HCT116 (cell line): ENCODE results near the gene PC. TPM values are rescaled to one million over a fixed set of nuclear protein-coding genes. Genes with fewer than 3 reads are reported as not detected.

Experiments
- ATAC-seq: fragments of 200-7000 bp; cut with Tn5 transposase; 2 replicates; pipeline ENCODE4 v1.9.1; 2020; ENCODE audit warnings: mild to moderate bottlenecking, moderate library complexity
- BruUV-seq: library from RNA; stranded (reverse); fragments of 400-500 nt; replicated peaks from 2 replicates; lab custom pipeline; 2021; lab: Mats Ljungman, UMichigan
- CTCF ChIA-PET: fragments of 300-600 bp; sonication (Branson Sonifier 250); formaldehyde crosslinking; loops from one replicate; lab custom pipeline; 2021; ENCODE audit warnings: antibody characterized with exemption; lab: Charles Lee
- POLR2A ChIA-PET: fragments of 300-600, 350-600 bp; sonication (Branson Sonifier 250); formaldehyde crosslinking; loops from one replicate; lab custom pipeline; 2021; ENCODE audit warnings: antibody characterized with exemption; lab: Charles Lee
- RAD21 ChIA-PET, 2 experiments: fragments of 300-600 bp; sonication (Branson Sonifier 250); formaldehyde crosslinking; loops; one replicate each; lab custom pipeline; 2023; ENCODE audit warnings: low total read pairs in 2 of 2; ENCODE audit not compliant: uncharacterized antibody in 2 of 2, unreplicated experiment in 2 of 2, low non-redundant PET in 1 of 2; lab: Charles Lee
- DNase-seq: peaks from one replicate; pipeline ENCODE4 v3.0.0-alpha.2; 2010; ENCODE audit warnings: low read depth, low spot score
- H2AFZ ChIP-seq: fragments of 200-600 bp; shearing (Covaris generic), sonication (generic); 2 replicates; pipeline ENCODE4 v1.6.1; 2017; ENCODE audit warnings: low read depth, mixed run types, mixed read lengths, antibody characterized with exemption, low read length; ENCODE audit not compliant: poor library complexity, severe bottlenecking
- H3K27ac ChIP-seq: 2 replicates; pipeline ENCODE4 v1.5.1; 2012; ENCODE audit warnings: low read depth, low read length
- H3K27me3 ChIP-seq: fragments of 200-600 bp; sonication (generic); 2 replicates; pipeline ENCODE4 v1.6.1; 2016; ENCODE audit warnings: mixed run types, low read length, mixed read lengths; ENCODE audit not compliant: insufficient read depth
- H3K36me3 ChIP-seq, 2 experiments: fragments of 200-500 bp in 1 of 2; fragments of 200-600 bp in 1 of 2; sonication (Bioruptor generic) in 1 of 2; sonication (generic) in 1 of 2; 2 replicates each; pipeline versions ENCODE4 v1.5.1 to v1.6.1; 2014 to 2016; ENCODE audit warnings: low read length in 2 of 2, inconsistent platforms in 1 of 2, mixed read lengths in 1 of 2, mixed run types in 1 of 2; ENCODE audit not compliant: insufficient read depth in 2 of 2, control insufficient read depth in 1 of 2
- H3K4me1 ChIP-seq, 2 experiments: fragments of 200-600 bp in 1 of 2; sonication (generic) in 1 of 2; 2 replicates each; pipeline versions ENCODE4 v1.5.1 to v1.6.1; 2012 to 2017; ENCODE audit warnings: low read length in 2 of 2, inconsistent platforms in 1 of 2, mild to moderate bottlenecking in 1 of 2, mixed read lengths in 1 of 2, mixed run types in 1 of 2, moderate library complexity in 1 of 2; ENCODE audit not compliant: insufficient read depth in 2 of 2, control insufficient read depth in 1 of 2
- H3K4me2 ChIP-seq: fragments of 200-600 bp; sonication (generic); 2 replicates; pipeline ENCODE4 v1.6.1; 2017; ENCODE audit warnings: mixed run types, low read length, mixed read lengths
- H3K4me3 ChIP-seq, 2 experiments: fragments of 200-600 bp in 1 of 2; sonication (generic) in 1 of 2; replicated peaks in 1 of 2; 2 replicates each; pipeline ENCODE4 v1.5.1; 2011 to 2016; ENCODE audit warnings: low read length in 2 of 2, control low read depth in 1 of 2, low read depth in 1 of 2, mild to moderate bottlenecking in 1 of 2, mixed read lengths in 1 of 2, mixed run types in 1 of 2
- H3K79me2 ChIP-seq: fragments of 200-600 bp; sonication (generic); 2 replicates; pipeline ENCODE4 v1.6.1; 2017; ENCODE audit warnings: mild to moderate bottlenecking, mixed run types, low read length, moderate library complexity, mixed read lengths; ENCODE audit not compliant: insufficient read depth
- H3K9ac ChIP-seq: fragments of 200-600 bp; sonication (generic); 2 replicates; pipeline ENCODE4 v1.6.1; 2016; ENCODE audit warnings: low read length, mixed read lengths
- H3K9me2 ChIP-seq: fragments of 200-600 bp; sonication (generic), shearing (Covaris generic); 2 replicates; pipeline ENCODE4 v1.6.1; 2017; ENCODE audit warnings: mixed run types, mild to moderate bottlenecking, moderate library complexity; ENCODE audit not compliant: insufficient read depth
- H3K9me3 ChIP-seq, 2 experiments: fragments of 200-500 bp in 1 of 2; fragments of 200-600 bp in 1 of 2; sonication (Bioruptor generic) in 1 of 2; sonication (generic) in 1 of 2; 2 replicates each; pipeline ENCODE4 v1.6.1; 2014 to 2017; ENCODE audit warnings: low read length in 2 of 2, mixed read lengths in 2 of 2, inconsistent platforms in 1 of 2, low read depth in 1 of 2, mild to moderate bottlenecking in 1 of 2, mixed run types in 1 of 2, moderate library complexity in 1 of 2; ENCODE audit not compliant: control insufficient read depth in 1 of 2, insufficient read depth in 1 of 2
- H4K20me1 ChIP-seq: fragments of 200-600 bp; sonication (generic), shearing (Covaris generic); 2 replicates; pipeline ENCODE4 v1.6.1; 2017; ENCODE audit warnings: mixed run types, mild to moderate bottlenecking, moderate library complexity; ENCODE audit not compliant: insufficient read depth
- CTCF ChIP-seq, 3 experiments: fragments of 200-600 bp in 1 of 3; sonication (generic) in 1 of 3; IDR thresholded peaks in 2 of 3; conservative IDR thresholded peaks in 1 of 3; 2 replicates each; pipeline ENCODE4 v1.5.1; 2012 to 2017; ENCODE audit warnings: low read depth in 2 of 3, low read length in 2 of 3, antibody characterized with exemption in 1 of 3, borderline replicate concordance in 1 of 3, control low read depth in 1 of 3, mild to moderate bottlenecking in 1 of 3, mixed read lengths in 1 of 3, mixed run types in 1 of 3, moderate library complexity in 1 of 3; ENCODE audit not compliant: insufficient read depth in 1 of 3
- ELF1 ChIP-seq: IDR thresholded peaks from 2 replicates; pipeline ENCODE4 v1.6.1; 2012; ENCODE audit warnings: low read depth, borderline replicate concordance
- SIN3A ChIP-seq: IDR thresholded peaks from 2 replicates; pipeline ENCODE4 v1.6.1; 2012; ENCODE audit warnings: low read depth
- intact Hi-C: fragments of 100-400 bp; cut with micrococcal nuclease; formaldehyde crosslinking; loops from 2 replicates; pipeline ENCODE4 v1.10.0; 2022
- total RNA-seq: library from RNA; stranded (reverse); gene quantifications from one replicate; pipeline ENCODE4 v1.2.1, GENCODE V29; 2021; ENCODE audit not compliant: unreplicated experiment

Gene PC
- total RNA-seq, 1 experiment from 2014 or later, result 24.1 TPM

GRCh38 chr11:66853242-66854229 lies 104.6 kb downstream of the PC start (continued):
- no peak for TF ChIP-seq SIN3A

GRCh38 chr11:66852466-66853241 lies 105.5 kb downstream of the PC start:
- H3K4me1 ChIP-seq, result peaks cover 10 to 23% of the 10 kb centered on the region in 2 experiments
- CTCF ChIA-PET, result interaction anchor here (1.1 to 1.6 kb wide), 2 partner anchors 9 to 175 kb away, joined by 3 to 6 read pairs; partner anchors contain the start of genes RBM4B and RCE1
- no peak overlapping the region for H3K9ac ChIP-seq
- ATAC-seq (no peak), DNase-seq (no peak)
- H3K27me3 ChIP-seq, result no peaks in the 10 kb centered on the region
- H3K9me2 ChIP-seq, result no peaks in the 10 kb centered on the region
- no peak overlapping the region for H3K27ac ChIP-seq
- POLR2A ChIA-PET, result no interaction called here
- RAD21 ChIA-PET, result no interaction called here
- no peak overlapping the region for H3K4me3 ChIP-seq
- H3K79me2 ChIP-seq, result peaks cover 5% of the 10 kb centered on the region
- H3K36me3 ChIP-seq, result peaks cover 0 to 2% of the 10 kb centered on the region in 2 experiments; a peak in 2 of 4 replicates
- TF ChIP-seq ELF1 (no peak), CTCF (IDR thresholded peaks at IDR 0.05 in 2 of 3, conservative IDR thresholded peaks at IDR 0.05 in 1 of 3; ENCODE audit: borderline replicate concordance in 1 of 3, insufficient read depth in 1 of 3, low read depth in 2 of 3, low read length in 2 of 3) (peak in 2 of 3 experiments; percentile 1 to 13; a peak in 1 of 6 replicates)
- H2AFZ ChIP-seq, result no peak overlapping the region
- no peaks in the 10 kb centered on the region for H3K9me3 ChIP-seq
- no peak overlapping the region for H3K4me2 ChIP-seq
- intact Hi-C loops, result no loop called here
- BruUV-seq, result no TSS peak
- H4K20me1 ChIP-seq, result no peaks in the 10 kb centered on the region
